Measurements from ENCODE around the gene SHC2.
"Not testable (repeated sequence)": the region's sequence is repeated elsewhere in the genome, so short reads cannot be mapped to it uniquely, and the experiment has no call there.

Gene SHC2

GRCh38 chr19:468587-469256 is 7.9 kb upstream of the SHC2 start:
- no peak for DNase-seq (ENCODE audit: low read depth in 2 of 2)

- DNase-seq (ENCODE audit: low read depth in 2 of 2), result no peak
Measured at GRCh38 chr19:467554-467953, 6.7 kb upstream of the SHC2 start.

GRCh38 chr19:465056-465816 is 4.4 kb upstream of the SHC2 start:
- DNase-seq (ENCODE audit: low read depth in 2 of 2), result no peak

GRCh38 chr19:464208-464545 is 3.3 kb upstream of the SHC2 start:
- no peak for DNase-seq (ENCODE audit: low read depth in 2 of 2)

GRCh38 chr19:463483-464207 is 2.8 kb upstream of the SHC2 start:
- no peak for DNase-seq (ENCODE audit: low read depth in 2 of 2)

- DNase-seq (ENCODE audit: low read depth in 2 of 2), result no peak
Measured at GRCh38 chr19:461721-462551, 1.1 kb upstream of the SHC2 start.

- DNase-seq (ENCODE audit: low read depth in 2 of 2), result no peak
Measured at GRCh38 chr19:459724-460511, 915 bp downstream of the SHC2 start.

GRCh38 chr19:458091-459042 is 2.5 kb downstream of the SHC2 start:
- DNase-seq (ENCODE audit: low read depth in 2 of 2), result no peak

- no peak for DNase-seq (ENCODE audit: low read depth in 2 of 2)
Measured at GRCh38 chr19:457636-458035, 3.2 kb downstream of the SHC2 start.

GRCh38 chr19:456547-457110 is 4.2 kb downstream of the SHC2 start:
- DNase-seq (ENCODE audit: low read depth in 2 of 2), result no peak

GRCh38 chr19:455851-456546 is 4.8 kb downstream of the SHC2 start:
- DNase-seq (ENCODE audit: low read depth in 2 of 2), result no peak

- DNase-seq (ENCODE audit: low read depth in 2 of 2), result no peak
Measured at GRCh38 chr19:455031-455705, 5.7 kb downstream of the SHC2 start.

- no peak for DNase-seq (ENCODE audit: low read depth in 2 of 2)
Measured at GRCh38 chr19:453606-454005, 7.2 kb downstream of the SHC2 start.

- DNase-seq (ENCODE audit: low read depth in 2 of 2), result no peak
Measured at GRCh38 chr19:452829-453228, 8.0 kb downstream of the SHC2 start.

GRCh38 chr19:450912-451481 is 9.8 kb downstream of the SHC2 start:
- DNase-seq (ENCODE audit: low read depth in 2 of 2), result not testable (repeated sequence)

GRCh38 chr19:449916-450315 is 10.9 kb downstream of the SHC2 start:
- DNase-seq (ENCODE audit: low read depth in 2 of 2), result no peak

- no peak for DNase-seq (ENCODE audit: low read depth in 2 of 2)
Measured at GRCh38 chr19:447816-448560, 12.8 kb downstream of the SHC2 start.

GRCh38 chr19:447064-447426 is 13.8 kb downstream of the SHC2 start:
- no peak for DNase-seq (ENCODE audit: low read depth in 2 of 2)

All from activated CD4-positive, alpha-beta T cell treated with anti-CD3 and anti-CD28 coated beads for 24 hours (primary cell).